ENCODE data around the gene C17orf100.
"Not testable (repeated sequence)": the region's sequence is repeated elsewhere in the genome, so short reads cannot be mapped to it uniquely, and the experiment has no call there.

Gene C17orf100

GRCh38 chr17:6641247-6641863 lies 10.2 kb upstream of the C17orf100 start:
- DNase-seq (ENCODE audit: low read depth), result no peak

DNA sequence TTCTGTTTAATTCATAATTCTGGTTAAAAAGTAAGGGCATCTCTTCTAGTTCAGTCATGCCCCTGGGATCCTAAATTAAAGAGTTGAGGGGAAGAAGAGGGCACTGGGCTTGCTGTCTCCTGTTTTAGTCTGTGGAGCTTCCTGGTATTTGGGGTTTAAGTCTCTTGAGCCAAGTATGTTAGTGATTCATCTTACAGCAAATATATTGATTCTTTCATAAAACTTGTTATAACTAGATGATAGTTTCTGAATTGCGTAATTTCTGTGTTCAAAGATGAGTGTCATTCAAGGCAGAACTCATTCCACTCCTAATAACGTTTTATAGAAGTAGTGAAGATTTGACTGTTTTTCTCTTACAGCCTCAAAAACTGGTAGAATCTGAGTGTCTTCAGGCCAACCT lies 9.0 kb upstream of the C17orf100 start:
- no peak for DNase-seq (ENCODE audit: low read depth)

GRCh38 chr17:6643451-6644125 lies 8.0 kb upstream of the C17orf100 start:
- peak; percentile 67 for DNase-seq (ENCODE audit: low read depth)

DNA sequence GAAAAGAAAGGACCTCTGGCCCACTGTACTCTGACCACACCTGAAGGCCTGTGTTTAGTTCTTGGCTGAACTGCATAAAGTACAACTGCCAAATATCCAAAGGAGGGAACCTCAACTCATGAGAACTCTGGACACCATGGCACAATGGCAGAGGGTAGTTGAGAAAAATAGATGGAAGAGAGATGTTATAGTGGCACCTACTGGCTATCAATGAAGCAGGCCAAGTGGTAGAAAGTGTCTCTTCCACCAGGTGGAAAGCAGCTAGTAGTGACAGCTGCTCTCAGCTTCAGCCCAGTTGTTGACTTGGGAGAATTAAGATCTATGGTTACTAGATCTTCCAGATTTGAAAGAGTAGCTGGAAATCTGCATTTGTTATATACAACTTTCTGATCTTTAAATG lies 3.4 kb upstream of the C17orf100 start:
- no peak for DNase-seq (ENCODE audit: low read depth)

- peak; percentile 9 for DNase-seq (ENCODE audit: low read depth)
Observed at GRCh38 chr17:6651919-6652452, 424 bp downstream of the C17orf100 start.

DNA sequence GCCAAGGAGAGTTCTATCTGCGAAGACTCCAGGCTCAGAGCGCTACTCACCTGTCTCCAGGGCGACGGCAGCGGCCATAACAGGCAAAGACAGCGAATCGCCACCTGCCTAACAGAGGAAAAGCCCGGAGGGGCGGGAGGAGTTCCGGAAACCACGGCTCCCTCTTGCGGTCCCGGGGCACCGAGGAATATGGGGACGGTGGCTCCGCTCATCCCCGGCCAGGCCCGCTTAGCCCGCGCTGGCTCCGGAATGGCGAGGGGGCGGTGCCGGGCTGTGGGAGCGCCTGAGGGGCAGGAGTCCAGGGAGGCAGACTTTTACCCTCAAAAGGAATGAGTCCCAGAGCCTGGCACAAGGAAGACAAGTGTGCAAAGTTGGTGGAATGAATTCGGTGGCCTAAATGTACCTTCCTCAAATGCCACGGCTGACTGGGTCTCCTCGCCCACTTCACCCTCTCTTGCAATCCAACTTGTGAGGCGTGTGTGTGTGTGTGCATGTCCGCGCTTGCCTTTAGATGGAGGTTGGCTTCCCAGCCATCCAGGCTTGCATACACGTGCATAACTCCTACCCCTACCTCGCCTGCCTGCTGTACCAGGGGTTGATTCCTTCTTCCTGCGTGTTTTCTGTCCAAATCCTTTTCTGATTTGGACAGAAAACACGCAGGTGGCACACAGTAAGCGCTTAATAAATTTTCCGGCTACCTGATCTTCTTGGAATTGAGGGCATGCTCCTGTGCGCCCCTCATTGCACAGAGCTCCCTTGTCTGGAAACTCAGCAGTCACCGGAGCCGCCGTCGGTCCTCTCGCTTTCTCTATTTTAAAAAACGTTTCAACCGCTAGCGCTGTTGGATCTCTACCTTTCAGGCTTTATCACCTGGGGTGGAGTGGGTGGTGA lies 3.5 kb downstream of the C17orf100 start:
- DNase-seq (ENCODE audit: low read depth), result no peak

GRCh38 chr17:6655732-6656361 lies 4.3 kb downstream of the C17orf100 start:
- DNase-seq (ENCODE audit: low read depth), result not testable (repeated sequence)

DNA sequence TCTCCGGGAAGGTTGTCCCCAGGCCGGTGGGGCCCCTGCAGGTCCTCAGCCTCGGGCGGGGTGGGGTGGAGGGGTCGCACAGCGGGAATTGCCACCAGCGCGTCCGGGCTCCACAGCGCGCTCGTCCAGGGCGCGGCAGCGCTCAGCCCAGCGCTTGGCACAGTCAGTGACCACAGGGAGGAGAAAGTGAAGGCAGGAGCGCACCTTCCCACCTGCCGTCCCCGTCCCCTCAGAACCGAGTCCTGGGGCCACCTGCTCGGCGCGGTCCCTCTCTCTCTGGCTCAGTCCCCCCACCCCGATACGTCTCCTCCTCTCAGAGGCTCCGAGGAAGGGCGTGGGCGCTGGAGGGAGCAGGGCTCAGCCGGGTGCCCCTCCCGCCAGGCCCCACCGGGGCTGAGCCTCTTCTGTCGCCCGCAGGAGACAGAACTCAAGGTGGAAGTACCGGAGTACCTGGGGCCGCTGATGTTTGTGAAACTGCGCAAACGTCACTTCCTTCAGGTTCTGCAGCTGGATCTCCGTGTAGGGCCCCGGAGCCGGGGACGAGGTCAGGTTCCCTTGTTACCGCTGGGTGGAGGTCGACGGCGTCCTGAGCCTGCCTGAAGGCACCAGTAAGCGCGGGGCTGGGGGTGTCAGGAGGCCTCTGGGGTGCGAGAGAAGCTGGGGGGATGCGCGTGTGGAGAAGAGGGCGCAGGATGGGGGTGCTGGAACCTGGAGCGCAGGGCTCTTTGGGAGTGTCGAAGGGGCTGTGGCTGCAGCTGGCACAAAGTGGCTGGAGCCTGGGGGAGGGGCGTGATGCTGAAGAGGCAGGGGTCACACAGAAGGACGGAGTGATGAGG lies 5.5 kb downstream of the C17orf100 start:
- DNase-seq (ENCODE audit: low read depth), result not testable (repeated sequence)

DNA sequence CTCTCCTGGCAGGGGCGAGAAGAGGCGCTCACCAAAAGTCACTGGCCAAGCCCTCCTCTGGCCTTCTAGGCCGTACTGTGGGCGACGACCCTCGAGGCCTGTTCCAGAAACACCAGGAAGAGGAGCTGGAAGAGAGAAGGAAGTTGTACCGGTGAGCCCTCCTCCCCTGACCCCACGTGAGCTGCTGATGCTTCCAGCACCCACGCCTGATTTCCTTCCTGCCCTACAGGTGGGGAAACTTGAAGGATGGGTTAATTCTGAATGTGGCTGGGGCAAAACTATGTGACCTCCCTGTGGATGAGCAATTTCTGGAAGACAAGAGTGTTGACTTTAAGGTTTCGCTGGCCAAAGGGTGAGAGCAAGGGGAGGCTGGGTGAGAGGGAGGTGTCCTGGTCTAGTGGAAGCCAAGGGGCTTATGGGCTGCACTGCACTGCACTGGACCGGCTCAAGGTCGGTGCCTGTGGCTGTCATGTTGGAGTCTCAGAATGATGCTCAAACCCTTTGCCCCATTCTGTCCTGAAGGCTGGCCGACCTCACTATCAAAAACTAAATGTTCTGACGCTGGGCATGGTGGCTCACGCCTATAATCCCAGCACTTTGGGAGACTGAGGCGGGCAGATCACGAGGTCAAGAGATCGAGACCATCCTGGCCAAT lies 6.2 kb downstream of the C17orf100 start:
- DNase-seq (ENCODE audit: low read depth), result no peak

- DNase-seq (ENCODE audit: low read depth), result not testable (repeated sequence)
Observed at GRCh38 chr17:6658411-6658810, 6.8 kb downstream of the C17orf100 start.

- no peak for DNase-seq (ENCODE audit: low read depth)
Observed at GRCh38 chr17:6660101-6660500, 8.5 kb downstream of the C17orf100 start.

DNA sequence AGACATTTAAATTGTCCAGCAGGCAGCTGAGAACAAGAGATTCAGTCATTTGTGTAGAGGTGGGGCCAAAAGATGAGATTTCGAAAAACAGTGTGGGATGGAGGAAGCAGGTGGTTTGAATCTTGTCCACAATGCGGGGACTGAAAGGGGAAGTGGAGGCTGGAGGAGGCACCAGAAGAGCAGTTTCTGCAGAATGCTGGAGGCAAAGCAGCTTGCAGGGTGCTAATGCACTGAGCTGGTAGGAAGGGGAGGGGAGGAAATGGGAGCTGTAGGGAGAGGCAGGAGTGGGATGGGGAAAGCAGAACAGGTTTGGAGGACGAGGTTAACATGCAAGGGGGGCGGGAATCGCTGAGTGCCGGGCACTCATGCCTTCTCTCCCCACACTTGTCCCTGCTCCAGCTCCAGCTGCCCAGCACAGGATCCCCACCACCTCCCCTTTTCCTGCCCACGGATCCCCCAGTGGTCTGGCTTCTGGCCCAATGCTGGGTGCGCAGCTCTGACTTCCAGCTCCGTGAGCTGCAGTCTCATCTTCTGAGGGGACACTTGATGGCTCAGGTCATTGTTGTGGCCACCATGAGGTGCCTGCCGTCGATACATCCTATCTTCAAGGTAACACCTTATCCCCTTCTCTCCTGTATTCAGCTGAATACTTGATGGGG lies 9.4 kb downstream of the C17orf100 start:
- no peak for DNase-seq (ENCODE audit: low read depth)

DNA sequence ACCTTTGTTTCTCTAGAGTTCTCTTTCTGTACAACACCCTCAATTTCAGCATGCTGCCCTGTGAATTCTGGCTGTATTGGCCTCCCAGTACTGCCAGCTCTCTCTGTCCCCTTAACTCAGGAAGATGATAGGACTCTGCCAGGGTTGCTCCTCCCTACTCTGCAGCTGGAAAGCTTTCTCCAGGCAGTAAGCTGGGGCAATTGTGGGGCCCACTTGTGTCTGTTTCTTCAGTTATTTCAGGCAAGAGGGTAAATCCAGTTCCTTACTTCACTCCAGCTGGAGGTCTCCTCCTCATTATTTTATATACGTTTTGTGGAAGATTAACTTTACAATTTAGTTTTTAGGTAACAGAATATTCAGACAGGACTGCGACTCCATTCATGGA lies 9.9 kb downstream of the C17orf100 start:
- no peak for DNase-seq (ENCODE audit: low read depth)

GRCh38 chr17:6663200-6663599 lies 11.6 kb downstream of the C17orf100 start:
- DNase-seq (ENCODE audit: low read depth), result not testable (repeated sequence)

DNA sequence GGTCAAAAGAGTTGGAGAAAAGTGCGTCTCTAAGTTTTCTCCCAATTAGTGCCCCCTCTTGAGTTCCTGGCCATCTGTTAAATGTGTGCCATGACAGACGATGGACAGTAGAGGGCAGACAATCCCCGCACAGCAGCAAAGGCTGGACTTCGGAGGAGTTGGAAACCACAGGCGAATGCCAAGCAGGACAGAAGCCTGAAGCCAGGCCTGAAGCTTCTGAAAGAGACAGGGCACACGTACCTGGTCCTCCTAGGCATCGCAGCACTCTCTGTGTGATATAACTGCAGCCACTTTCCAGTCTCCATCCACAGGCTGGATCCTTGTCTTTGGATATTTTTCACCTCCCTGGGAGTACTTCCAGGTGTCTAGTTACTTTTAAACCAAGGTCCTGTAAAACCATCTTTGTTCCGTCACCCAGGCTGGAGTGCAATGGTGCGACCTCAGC lies 14.5 kb downstream of the C17orf100 start:
- peak; percentile 76 for DNase-seq (ENCODE audit: low read depth)

DNA sequence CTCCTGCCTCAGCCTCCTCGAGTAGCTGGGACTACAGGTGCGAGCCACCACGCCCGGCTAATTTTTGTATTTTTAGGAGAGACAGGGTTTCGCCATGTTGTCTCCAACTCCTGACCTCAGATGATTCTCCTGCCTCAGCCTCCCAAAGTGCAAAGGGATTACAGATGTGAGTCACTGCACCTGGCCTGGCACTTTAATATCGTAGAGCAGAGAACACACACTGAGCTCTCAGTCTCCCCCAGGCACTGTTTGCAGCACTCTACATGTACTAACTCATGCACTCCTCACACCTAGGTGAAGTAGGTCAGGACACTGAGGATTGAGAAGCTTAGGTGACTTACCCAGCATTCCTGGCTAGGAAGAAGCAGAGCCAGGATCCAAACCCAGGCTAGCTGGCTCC lies 15.0 kb downstream of the C17orf100 start:
- no peak for DNase-seq (ENCODE audit: low read depth)

- no peak for DNase-seq (ENCODE audit: low read depth)
Observed at GRCh38 chr17:6667516-6667915, 16.0 kb downstream of the C17orf100 start.

- DNase-seq (ENCODE audit: low read depth), result no peak
Observed at GRCh38 chr17:6668219-6668618, 16.7 kb downstream of the C17orf100 start.

DNA sequence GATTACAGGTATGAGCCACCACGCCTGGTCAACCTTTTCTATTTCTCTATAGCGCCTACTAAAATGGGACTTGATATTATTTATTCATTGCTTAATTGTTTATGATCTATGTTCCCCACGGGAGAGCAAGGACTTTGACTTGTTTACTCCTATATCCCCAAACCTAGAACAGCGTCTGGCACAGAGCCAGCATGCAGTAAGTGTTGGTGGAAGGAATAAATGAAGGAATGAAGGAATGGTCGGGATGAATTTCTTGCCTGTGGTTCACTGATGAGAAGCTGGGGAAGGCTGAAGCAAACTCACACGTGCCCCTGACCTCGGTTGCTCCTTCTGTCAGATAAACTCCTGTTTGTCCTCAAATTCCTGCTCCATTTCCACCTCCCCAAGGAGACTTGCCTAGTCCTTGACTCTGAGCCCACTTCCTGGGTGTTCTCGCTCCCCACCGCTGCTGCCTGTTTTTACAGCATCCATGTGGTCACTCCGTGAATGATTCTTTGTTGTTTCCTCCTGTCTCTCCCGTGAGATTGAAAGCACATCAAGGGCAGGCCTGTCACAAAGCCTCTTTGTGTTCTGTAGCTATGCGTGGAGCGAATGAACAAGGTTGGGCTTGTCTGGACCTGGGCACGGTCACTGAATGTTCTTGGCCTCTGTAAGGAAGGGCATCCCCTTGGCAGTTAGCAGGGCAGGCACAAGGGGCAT lies 17.3 kb downstream of the C17orf100 start:
- DNase-seq (ENCODE audit: low read depth), result no peak

Data from fibroblast of gingiva (primary cell).